ENCODE results near the gene NFASC.

NFASC gene

DNA sequence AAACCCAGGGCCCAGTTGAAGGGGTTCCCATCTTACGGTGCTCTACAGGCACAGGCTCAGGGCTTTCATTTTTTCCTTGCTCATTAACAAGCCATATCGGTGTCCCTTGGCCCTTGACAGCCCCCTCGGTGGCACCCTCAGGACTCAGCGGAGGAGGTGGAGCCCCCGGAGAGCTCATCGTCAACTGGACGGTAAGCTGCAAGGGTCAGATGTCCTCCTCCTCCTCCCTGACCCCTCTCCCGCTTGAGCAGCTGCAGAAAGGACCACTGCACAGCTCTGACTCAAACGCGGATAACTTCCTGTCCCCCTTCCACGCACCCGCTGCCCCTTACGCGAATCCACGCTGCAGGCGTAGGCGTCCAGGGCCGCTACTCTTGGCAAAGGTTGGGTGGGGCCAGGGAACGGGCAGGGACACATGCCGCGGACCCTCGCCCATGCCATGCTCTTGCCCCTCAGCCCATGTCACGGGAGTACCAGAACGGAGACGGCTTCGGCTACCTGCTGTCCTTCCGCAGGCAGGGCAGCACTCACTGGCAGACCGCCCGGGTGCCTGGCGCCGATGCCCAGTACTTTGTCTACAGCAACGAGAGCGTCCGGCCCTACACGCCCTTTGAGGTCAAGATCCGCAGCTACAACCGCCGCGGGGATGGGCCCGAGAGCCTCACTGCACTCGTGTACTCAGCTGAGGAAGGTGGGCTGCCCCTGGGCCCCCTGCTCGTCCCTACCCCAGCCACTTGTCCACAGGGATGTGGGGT, 198.9 kb downstream of the NFASC start:
- DNase-seq, result no peak

- DNase-seq, result no peak
Measured at GRCh38 chr1:205071028-205071409, 200.4 kb downstream of the NFASC start.

DNA sequence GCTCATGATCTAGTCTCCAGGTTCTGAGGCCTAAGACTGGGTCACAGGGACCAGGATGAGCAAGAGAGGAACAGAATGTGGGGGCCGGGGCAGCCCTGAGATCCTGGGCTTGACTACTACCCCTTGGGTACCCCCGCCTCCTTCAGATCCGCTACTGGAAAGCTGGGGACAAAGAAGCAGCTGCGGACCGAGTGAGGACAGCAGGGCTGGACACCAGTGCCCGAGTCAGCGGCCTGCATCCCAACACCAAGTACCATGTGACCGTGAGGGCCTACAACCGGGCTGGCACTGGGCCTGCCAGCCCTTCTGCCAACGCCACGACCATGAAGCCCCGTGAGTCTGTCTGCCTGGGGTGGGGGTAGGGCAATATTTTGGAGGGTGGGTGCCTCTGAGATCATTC, 201.1 kb downstream of the NFASC start:
- DNase-seq, result no peak

DNA sequence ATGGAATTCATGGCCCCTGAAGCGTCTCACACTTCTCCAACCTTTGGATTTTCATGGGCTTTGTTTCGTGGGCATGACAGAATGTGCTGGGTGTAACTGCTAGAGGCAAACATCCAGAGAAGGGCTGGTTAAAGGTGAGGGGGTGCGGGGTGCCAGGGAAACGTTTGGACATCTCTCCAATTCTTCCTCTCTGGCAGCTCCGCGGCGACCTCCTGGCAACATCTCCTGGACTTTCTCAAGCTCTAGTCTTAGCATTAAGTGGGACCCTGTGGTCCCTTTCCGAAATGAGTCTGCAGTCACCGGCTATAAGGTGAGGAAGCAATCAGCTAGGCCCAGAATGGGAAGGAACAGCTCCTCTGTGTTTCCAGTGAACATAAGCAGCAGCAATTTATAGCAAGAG, 201.6 kb downstream of the NFASC start:
- DNase-seq, result no peak
